RWPE2 (cell line): Measurements from ENCODE around the gene TRAPPC3.

Experiments
- ATAC-seq: fragments of 200-7000 bp; cut with Tn5 transposase; 3 replicates; pipeline ENCODE4 v1.9.1; 2021; ENCODE audit warnings: low read depth
- DNase-seq: peaks from one replicate; pipeline ENCODE4 v3.0.0-alpha.2; 2020; ENCODE audit warnings: low spot score
- H3K27ac ChIP-seq: fragments of 450-650 bp; 2 replicates; pipeline ENCODE4 v1.5.1; 2017; ENCODE audit warnings: mild to moderate bottlenecking; ENCODE audit not compliant: poor library complexity, severe bottlenecking
- H3K27me3 ChIP-seq: fragments of 250-450 bp; sonication (Bioruptor Pico); 2 replicates; pipeline ENCODE4 v1.5.1; 2021; ENCODE audit warnings: mild to moderate bottlenecking, moderate library complexity; ENCODE audit not compliant: insufficient read depth, poor library complexity, severe bottlenecking
- H3K36me3 ChIP-seq: fragments of 250-450 bp; sonication (Bioruptor Pico); 2 replicates; pipeline ENCODE4 v1.5.1; 2020; ENCODE audit warnings: low read depth, mild to moderate bottlenecking, moderate library complexity
- H3K4me1 ChIP-seq: fragments of 250-450 bp; sonication (Bioruptor Pico); 2 replicates; pipeline ENCODE4 v1.5.1; 2021; ENCODE audit warnings: mild to moderate bottlenecking, moderate library complexity; ENCODE audit not compliant: insufficient read depth, poor library complexity, severe bottlenecking
- H3K4me3 ChIP-seq: fragments of 250-450 bp; sonication (Bioruptor Pico); 2 replicates; pipeline ENCODE4 v1.5.1; 2021; ENCODE audit warnings: mild to moderate bottlenecking, moderate library complexity; ENCODE audit not compliant: severe bottlenecking
- H3K9me3 ChIP-seq: fragments of 250-450 bp; sonication (Bioruptor Pico); 2 replicates; pipeline ENCODE4 v1.5.1; 2021; ENCODE audit warnings: mild to moderate bottlenecking, moderate library complexity; ENCODE audit not compliant: severe bottlenecking
- TF ChIP-seq, protein P1 (sequence below): fragments of 450-650 bp; IDR thresholded peaks from one replicate; pipeline ENCODE4 v1.5.1; 2017; ENCODE audit warnings: mild to moderate bottlenecking, moderate library complexity; ENCODE audit not compliant: poor library complexity, severe bottlenecking

The TRAPPC3 gene

DNA sequence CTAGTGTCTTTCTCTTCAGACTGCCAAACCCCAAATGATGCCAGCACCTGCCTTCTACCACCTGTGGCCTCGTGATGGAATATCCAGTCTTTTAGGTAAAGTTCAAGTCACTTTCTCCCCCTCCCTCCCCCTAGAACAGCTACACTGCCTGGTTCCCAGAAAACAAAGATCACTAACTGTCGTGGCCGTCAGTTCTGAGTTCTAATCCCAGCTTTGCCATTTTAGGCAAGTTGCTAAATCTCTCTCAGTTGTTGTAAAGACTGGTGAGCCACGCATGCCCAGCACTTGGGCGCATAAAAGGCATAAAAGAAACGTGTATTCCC is 648 bp upstream of the TRAPPC3 start:
- DNase-seq (no peak), ATAC-seq (no peak)
- peak overlapping the region; percentile 98 for H3K27ac ChIP-seq
- TF ChIP-seq, protein P1, sequence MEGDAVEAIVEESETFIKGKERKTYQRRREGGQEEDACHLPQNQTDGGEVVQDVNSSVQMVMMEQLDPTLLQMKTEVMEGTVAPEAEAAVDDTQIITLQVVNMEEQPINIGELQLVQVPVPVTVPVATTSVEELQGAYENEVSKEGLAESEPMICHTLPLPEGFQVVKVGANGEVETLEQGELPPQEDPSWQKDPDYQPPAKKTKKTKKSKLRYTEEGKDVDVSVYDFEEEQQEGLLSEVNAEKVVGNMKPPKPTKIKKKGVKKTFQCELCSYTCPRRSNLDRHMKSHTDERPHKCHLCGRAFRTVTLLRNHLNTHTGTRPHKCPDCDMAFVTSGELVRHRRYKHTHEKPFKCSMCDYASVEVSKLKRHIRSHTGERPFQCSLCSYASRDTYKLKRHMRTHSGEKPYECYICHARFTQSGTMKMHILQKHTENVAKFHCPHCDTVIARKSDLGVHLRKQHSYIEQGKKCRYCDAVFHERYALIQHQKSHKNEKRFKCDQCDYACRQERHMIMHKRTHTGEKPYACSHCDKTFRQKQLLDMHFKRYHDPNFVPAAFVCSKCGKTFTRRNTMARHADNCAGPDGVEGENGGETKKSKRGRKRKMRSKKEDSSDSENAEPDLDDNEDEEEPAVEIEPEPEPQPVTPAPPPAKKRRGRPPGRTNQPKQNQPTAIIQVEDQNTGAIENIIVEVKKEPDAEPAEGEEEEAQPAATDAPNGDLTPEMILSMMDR: no peak
- no peaks in the 10 kb centered on the region for H3K27me3 ChIP-seq
- H3K4me1 ChIP-seq: peaks cover 22% of the 10 kb centered on the region
- H3K4me3 ChIP-seq: no peak overlapping the region
- no peaks in the 10 kb centered on the region for H3K9me3 ChIP-seq
- peaks cover 6% of the 10 kb centered on the region; the same call in 1 of the 2 replicates for H3K36me3 ChIP-seq

DNA sequence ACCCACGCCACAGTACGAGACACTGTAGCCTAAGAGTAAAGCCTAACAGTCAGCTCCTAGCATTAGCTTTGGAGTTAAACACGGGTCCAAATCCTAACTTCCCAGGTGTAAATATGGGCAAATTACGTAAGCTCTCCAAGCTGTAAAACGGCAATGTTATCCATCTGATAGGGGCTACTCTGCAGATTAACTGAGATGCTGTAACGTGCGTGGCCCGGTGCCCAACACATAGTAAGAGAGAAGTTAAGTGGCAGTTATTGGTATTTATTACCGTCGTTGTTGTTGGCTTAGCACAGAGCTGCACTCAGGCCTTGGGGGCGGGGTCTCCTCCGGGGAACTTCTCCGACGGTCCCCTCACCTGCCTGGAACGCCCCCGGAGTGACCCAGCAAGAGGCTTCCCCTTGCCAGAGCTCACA is 457 bp downstream of the TRAPPC3 start:
- peaks cover 20% of the 10 kb centered on the region for H3K4me1 ChIP-seq
- peaks cover 6% of the 10 kb centered on the region for H3K36me3 ChIP-seq
- H3K4me3 ChIP-seq: peak overlapping the region; percentile 53
- H3K27me3 ChIP-seq: no peaks in the 10 kb centered on the region
- H3K9me3 ChIP-seq: no peaks in the 10 kb centered on the region
- ATAC-seq (no peak), DNase-seq (no peak)
- TF ChIP-seq, protein P1: no peak
- H3K27ac ChIP-seq: peak overlapping the region; percentile 98

DNA sequence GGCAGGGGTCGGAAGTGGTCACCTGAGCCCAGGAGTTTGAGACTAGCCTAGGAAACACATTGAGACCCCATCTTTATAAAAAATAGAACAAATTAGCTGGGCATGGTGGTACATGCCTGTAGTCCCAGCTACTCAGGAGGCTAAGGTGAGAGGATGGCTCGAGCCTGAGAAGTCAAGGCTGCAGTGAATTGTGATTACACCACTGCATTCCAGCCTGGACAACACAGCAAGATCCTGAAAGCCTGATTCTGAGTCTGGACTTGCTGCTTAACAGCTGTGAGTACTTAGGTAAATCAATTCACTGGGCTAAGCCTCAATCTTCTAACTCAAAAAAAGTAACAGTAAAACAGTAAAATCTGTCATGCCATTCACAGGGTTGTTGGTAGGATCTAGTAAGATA is 4.9 kb downstream of the TRAPPC3 start:
- Histone ChIP-seq H3K27ac (no peak overlapping the region), H3K4me1 (peaks cover 7% of the 10 kb centered on the region), H3K4me3 (no peak overlapping the region), H3K9me3 (no peaks in the 10 kb centered on the region), H3K36me3 (peaks cover 42% of the 10 kb centered on the region), H3K27me3 (no peaks in the 10 kb centered on the region)
- DNase-seq (no peak), ATAC-seq (no peak)
- TF ChIP-seq, protein P1: no peak

DNA sequence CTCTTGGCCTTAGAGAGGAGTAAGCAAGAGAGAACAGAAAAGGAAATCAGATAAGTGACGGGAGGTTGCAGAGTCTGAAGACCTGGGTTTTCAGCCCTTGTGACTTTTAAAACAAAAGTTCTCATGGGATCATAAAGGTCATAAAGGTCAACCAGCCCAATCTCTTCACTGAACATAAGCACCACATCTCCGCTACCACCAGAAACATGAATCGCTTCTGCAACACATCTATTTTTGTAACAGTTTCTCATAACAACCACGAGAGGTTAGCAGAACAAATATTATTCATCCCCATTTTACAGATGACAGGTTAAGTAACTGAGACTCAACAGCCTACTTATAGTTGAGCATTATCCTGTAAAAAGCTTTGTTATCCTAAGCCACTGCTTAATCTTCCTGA is 5.9 kb downstream of the TRAPPC3 start:
- Histone ChIP-seq H3K9me3 (no peaks in the 10 kb centered on the region), H3K27ac (no peak overlapping the region), H3K36me3 (peaks cover 48% of the 10 kb centered on the region), H3K4me3 (no peak overlapping the region), H3K4me1 (peaks cover 7% of the 10 kb centered on the region), H3K27me3 (no peaks in the 10 kb centered on the region)
- TF ChIP-seq, protein P1: no peak
- no peak for DNase-seq
- no peak for ATAC-seq

DNA sequence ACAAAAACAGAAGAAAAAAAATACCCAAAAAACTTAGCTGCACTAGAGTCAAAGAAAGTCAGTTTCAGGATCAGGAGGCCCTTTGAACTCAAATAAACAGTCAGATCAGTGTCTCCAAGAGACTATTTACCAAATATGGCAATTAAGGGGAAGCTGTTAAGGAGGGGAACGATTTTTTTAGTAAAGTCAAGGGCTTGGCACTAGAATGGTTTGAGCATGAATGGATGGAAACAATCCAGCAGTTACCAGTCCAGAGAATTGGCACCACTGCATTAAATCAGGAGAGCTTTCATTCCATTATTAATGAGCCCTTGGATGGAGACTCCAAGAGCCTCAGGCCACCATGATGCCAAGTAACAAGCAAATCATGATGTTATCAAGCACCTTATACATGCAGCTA is 7.2 kb downstream of the TRAPPC3 start:
- H3K4me3 ChIP-seq: no peak overlapping the region
- peak overlapping the region; percentile 53 for H3K27ac ChIP-seq
- H3K4me1 ChIP-seq: peaks cover 7% of the 10 kb centered on the region
- TF ChIP-seq, protein P1: no peak
- H3K9me3 ChIP-seq: no peaks in the 10 kb centered on the region
- peaks cover 55% of the 10 kb centered on the region for H3K36me3 ChIP-seq
- DNase-seq (no peak), ATAC-seq (no peak)
- H3K27me3 ChIP-seq: no peaks in the 10 kb centered on the region
